PC-3 (cell line): Measurements from ENCODE around the gene STXBP5. TPM values are rescaled to one million over a fixed set of nuclear protein-coding genes. Genes with fewer than 3 reads are reported as not detected.

ENCODE experiments used
- ATAC-seq: fragments of 200-7000 bp; cut with Tn5 transposase; 2 replicates; pipeline ENCODE4 v1.9.1; 2020; ENCODE audit warnings: mild to moderate bottlenecking, moderate library complexity
- BruUV-seq: library from RNA; stranded (reverse); fragments of 400-500 nt; replicated peaks from 2 replicates; lab custom pipeline; 2021; lab: Mats Ljungman, UMichigan
- CTCF ChIA-PET: fragments of 300-600 bp; sonication (Branson Sonifier 250); formaldehyde crosslinking; loops from one replicate; lab custom pipeline; 2022; ENCODE audit warnings: antibody characterized with exemption; lab: Charles Lee
- POLR2A ChIA-PET: fragments of 300-600 bp; sonication (Branson Sonifier 250); formaldehyde crosslinking; loops from one replicate; lab custom pipeline; 2022; ENCODE audit warnings: antibody characterized with exemption; ENCODE audit not compliant: unreplicated experiment; lab: Charles Lee
- DNase-seq: peaks from one replicate; pipeline ENCODE4 v3.0.0-alpha.2; 2015
- H2AFZ ChIP-seq: fragments of 300-600 bp; sonication (generic); 2 replicates; pipeline ENCODE4 v1.6.0; 2016; ENCODE audit warnings: antibody characterized with exemption, low read length
- H3F3A ChIP-seq: fragments of 300-600 bp; sonication (generic); one replicate; pipeline ENCODE4 v1.6.0; 2017; ENCODE audit warnings: antibody characterized with exemption, low read length, control low read depth, mild to moderate bottlenecking; ENCODE audit not compliant: unreplicated experiment
- H3K27ac ChIP-seq: fragments of 300-600 bp; sonication (generic); 2 replicates; pipeline ENCODE4 v1.5.1; 2016; ENCODE audit warnings: mild to moderate bottlenecking, low read length
- H3K27me3 ChIP-seq: fragments of 300-600 bp; sonication (generic); 2 replicates; pipeline ENCODE4 v1.6.1; 2016; ENCODE audit warnings: low read length, mixed read lengths
- H3K36me3 ChIP-seq: fragments of 300-600 bp; sonication (generic); 2 replicates; pipeline ENCODE4 v1.6.1; 2016; ENCODE audit warnings: low read depth, mixed run types, low read length, mixed read lengths
- H3K4me1 ChIP-seq: fragments of 300-600 bp; sonication (generic); 2 replicates; pipeline ENCODE4 v1.5.1; 2016; ENCODE audit warnings: low read length; ENCODE audit not compliant: insufficient read depth
- H3K4me2 ChIP-seq: fragments of 300-600 bp; sonication (generic); 2 replicates; pipeline ENCODE4 v1.6.0; 2016; ENCODE audit warnings: low read length
- H3K4me3 ChIP-seq: fragments of 300-600 bp; sonication (generic); 2 replicates; pipeline ENCODE4 v1.5.1; 2016; ENCODE audit warnings: mild to moderate bottlenecking, low read length, mixed read lengths
- H3K79me2 ChIP-seq: fragments of 300-600 bp; sonication (generic); 2 replicates; pipeline ENCODE4 v1.6.1; 2017; ENCODE audit warnings: low read length, mixed read lengths
- H3K9ac ChIP-seq: fragments of 300-600 bp; sonication (generic); 2 replicates; pipeline ENCODE4 v1.6.0; 2016; ENCODE audit warnings: mild to moderate bottlenecking, low read length
- H3K9me2 ChIP-seq: fragments of 300-600 bp; sonication (generic); replicated peaks from 2 replicates; pipeline ENCODE4 v1.6.1; 2016; ENCODE audit warnings: mixed run types, low read length, mixed read lengths
- H3K9me3 ChIP-seq: fragments of 300-600 bp; sonication (generic); 2 replicates; pipeline ENCODE4 v1.6.1; 2016; ENCODE audit warnings: low read length, mixed read lengths
- H4K20me1 ChIP-seq: fragments of 300-600 bp; sonication (generic); 2 replicates; pipeline ENCODE4 v1.6.1; 2016; ENCODE audit warnings: low read length, mixed read lengths
- CTCF ChIP-seq: fragments of 300-600 bp; sonication (generic); conservative IDR thresholded peaks from 2 replicates; pipeline ENCODE4 v1.5.1; 2017; ENCODE audit warnings: antibody characterized with exemption, low read depth, mild to moderate bottlenecking, low read length
- EZH2 ChIP-seq: fragments of 300-600 bp; sonication (generic); IDR thresholded peaks from one replicate; pipeline ENCODE4 v1.6.1; 2017; ENCODE audit warnings: antibody characterized with exemption, mild to moderate bottlenecking, low read length; ENCODE audit not compliant: unreplicated experiment
- EZH2phosphoT487 ChIP-seq: fragments of 300-600 bp; sonication (generic); IDR thresholded peaks from 2 replicates; pipeline ENCODE4 v1.6.1; 2018; ENCODE audit warnings: mild to moderate bottlenecking, antibody characterized with exemption, low read length, borderline replicate concordance
- intact Hi-C: fragments of 100-400 bp; cut with micrococcal nuclease; formaldehyde crosslinking; loops from 2 replicates; pipeline ENCODE4 v1.9.0; 2023
- total RNA-seq: library from RNA; depleted of rRNA; stranded (reverse); fragments of >200 nt; gene quantifications from 2 replicates; pipeline ENCODE4 v1.2.3, GENCODE V29; 2014

STXBP5 gene
- total RNA-seq, 1 experiment from 2014 or later: 12.9 TPM

GRCh38 chr6:147381712-147382111 is 177.5 kb downstream of the STXBP5 start:
- intact Hi-C loops: loop anchor here (2.0 kb wide), 1 partner anchor 479 kb away; no protein-coding TSS in a partner anchor
- CTCF ChIA-PET: no interaction called here
- Histone ChIP-seq H3K27ac (no peak overlapping the region), H3K9me3 (no peaks in the 10 kb centered on the region), H3K9me2 (no peaks in the 10 kb centered on the region), H3K4me2 (no peak overlapping the region), H4K20me1 (no peaks in the 10 kb centered on the region), H3K79me2 (no peaks in the 10 kb centered on the region), H3K9ac (no peak overlapping the region), H3F3A (no peaks in the 10 kb centered on the region), H3K27me3 (no peaks in the 10 kb centered on the region), H3K36me3 (peaks cover 24% of the 10 kb centered on the region), H3K4me1 (no peaks in the 10 kb centered on the region), H3K4me3 (no peak overlapping the region), H2AFZ (no peak overlapping the region)
- POLR2A ChIA-PET: no interaction called here
- TF ChIP-seq EZH2 (no peak), CTCF (no peak)
- ATAC-seq (no peak), DNase-seq (no peak)
- no TSS peak for BruUV-seq

- BruUV-seq: no TSS peak
- CTCF ChIA-PET: interaction anchor here (0.6 to 0.8 kb wide), 4 partner anchors 234 to 1150 kb away, joined by 3 to 11 read pairs (median 6); no protein-coding TSS in a partner anchor
- Histone ChIP-seq H3F3A (no peaks in the 10 kb centered on the region), H3K4me2 (no peak overlapping the region), H3K9me3 (no peaks in the 10 kb centered on the region), H3K79me2 (no peaks in the 10 kb centered on the region), H3K27ac (no peak overlapping the region), H2AFZ (no peak overlapping the region), H3K36me3 (peaks cover 24% of the 10 kb centered on the region), H3K9ac (no peak overlapping the region), H3K4me1 (no peaks in the 10 kb centered on the region), H3K9me2 (no peaks in the 10 kb centered on the region), H3K27me3 (no peaks in the 10 kb centered on the region), H3K4me3 (no peak overlapping the region), H4K20me1 (no peaks in the 10 kb centered on the region)
- peak; percentile 46 for ATAC-seq
- peak; percentile 55 for DNase-seq
- POLR2A ChIA-PET: interaction anchor here (0.7 kb wide), 1 partner anchor 224 kb away, joined by 4 read pairs; no protein-coding TSS in a partner anchor
- TF ChIP-seq EZH2phosphoT487 (no peak), CTCF (peak; percentile 63), EZH2 (no peak)
- intact Hi-C loops: loop anchor here (2.0 kb wide), 1 partner anchor 480 kb away; no protein-coding TSS in a partner anchor
Observed at GRCh38 chr6:147382945-147383554, 178.8 kb downstream of the STXBP5 start.

GRCh38 chr6:147384029-147384428 is 179.8 kb downstream of the STXBP5 start:
- no peaks in the 10 kb centered on the region for H3K79me2 ChIP-seq
- H3F3A ChIP-seq: no peaks in the 10 kb centered on the region
- H3K27me3 ChIP-seq: no peaks in the 10 kb centered on the region
- intact Hi-C loops: no loop called here
- H2AFZ ChIP-seq: no peak overlapping the region
- ChIA-PET CTCF (no interaction called here), POLR2A (no interaction called here)
- no peaks in the 10 kb centered on the region for H3K9me2 ChIP-seq
- no peak overlapping the region for H3K4me2 ChIP-seq
- H4K20me1 ChIP-seq: no peaks in the 10 kb centered on the region
- no TSS peak for BruUV-seq
- H3K4me3 ChIP-seq: no peak overlapping the region
- H3K9me3 ChIP-seq: no peaks in the 10 kb centered on the region
- no peak overlapping the region for H3K9ac ChIP-seq
- TF ChIP-seq EZH2 (no peak), EZH2phosphoT487 (no peak), CTCF (no peak)
- no peaks in the 10 kb centered on the region for H3K4me1 ChIP-seq
- no peak for DNase-seq
- peaks cover 21% of the 10 kb centered on the region for H3K36me3 ChIP-seq
- H3K27ac ChIP-seq: no peak overlapping the region
- ATAC-seq: no peak
